Measurements from ENCODE around the gene TMEM163. TPM values are rescaled to one million over a fixed set of nuclear protein-coding genes. Genes with fewer than 3 reads are reported as not detected.

The TMEM163 gene
- total and polyA plus RNA-seq, 2 of the 13 experiments (the other 11 are each of a cell fraction or from before 2014, with no cell fraction given): 0.05 TPM; not detected in 1

DNA sequence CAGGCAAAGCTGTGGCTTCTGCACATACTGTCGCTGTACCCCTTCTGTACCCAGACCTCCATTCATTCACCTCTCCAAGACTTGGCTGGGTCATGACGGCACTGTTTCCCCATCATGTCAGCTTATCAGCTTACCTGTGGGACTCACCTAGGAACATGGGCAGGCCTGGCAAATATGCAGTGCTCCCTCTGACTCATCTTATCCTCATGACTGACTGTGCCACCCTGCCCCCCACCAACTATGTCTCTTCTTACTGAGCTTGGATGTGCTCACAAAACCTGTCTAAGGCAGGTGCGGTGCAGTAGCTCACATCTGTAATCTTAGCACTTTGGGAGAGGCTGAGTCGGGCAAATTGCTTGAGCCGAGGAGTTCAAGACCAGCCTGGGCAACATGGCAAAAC lies 312.5 kb downstream of the TMEM163 start:
- ATAC-seq (no peak), DNase-seq (ENCODE audit: low spot score) (no peak), FAIRE-seq (no peak)
- H3K9ac ChIP-seq (ENCODE audit: insufficient read depth, low read depth, low read length): no peak overlapping the region
- H3K27me3 ChIP-seq (ENCODE audit: control insufficient read depth in 1 of 2, insufficient read depth in 2 of 2, low read length in 2 of 2): no peaks in the 10 kb centered on the region
- H2AFZ ChIP-seq (ENCODE audit: low read length): no peak overlapping the region
- H3K4me2 ChIP-seq (ENCODE audit: low read depth, low read length): no peak overlapping the region
- intact Hi-C loops (cut with micrococcal nuclease; ENCODE audit: unreplicated experiment) (no loop called here), in situ Hi-C loops (cut with HindIII; ENCODE audit: extremely low pct_ligation_motif_present, low pct_unique_long_range_greater_than_20kb) (no loop called here)
- WGBS (ENCODE audit: low lambda C conversion rate): 96% methylated on average over 5 of the region's 5 CpGs
- BruUV-seq (replicated peaks): no TSS peak
- no peaks in the 10 kb centered on the region for H3K9me3 ChIP-seq (ENCODE audit: low read length)
- ChIA-PET POLR2A (no interaction called here), CTCF (ENCODE audit: low intra/inter-chr PET ratio, low total read pairs) (no interaction called here)
- TF ChIP-seq ZNF614 (CRISPR knock-in tag; IDR thresholded peaks at IDR 0.05; ENCODE audit: borderline replicate concordance): no peak
- peaks cover 5% of the 10 kb centered on the region for H3K79me2 ChIP-seq (ENCODE audit: insufficient read depth, low read length)
- H3K27ac ChIP-seq (ENCODE audit: extremely low read length, insufficient read depth, low read length): no peak overlapping the region
- H3K36me3 ChIP-seq (replicated peaks in 1 of 2; ENCODE audit: control insufficient read depth in 1 of 2, insufficient read depth in 2 of 2, low read length in 2 of 2): peaks cover 8 to 46% of the 10 kb centered on the region in 2 experiments
- no peaks in the 10 kb centered on the region for H4K20me1 ChIP-seq (ENCODE audit: insufficient read depth, low read length)
- peaks cover 38% of the 10 kb centered on the region for H3K4me1 ChIP-seq (ENCODE audit: insufficient read depth, low read length)
- no peak overlapping the region for H3K4me3 ChIP-seq (replicated peaks in 1 of 3; ENCODE audit: insufficient read depth in 1 of 3, low read depth in 2 of 3, low read length in 3 of 3)

Other genes with a start within 250 kb of the TMEM163 start
- not detected in 2 replicates for gene ACMSD, start 119.6 kb upstream of the TMEM163 start, total RNA-seq (2016; rRNA removed; fragmentation: Illumina TruSeq; extraction: Trizol)
- gene ACMSD, start 119.6 kb upstream of the TMEM163 start, polyA plus RNA-seq (2011; rRNA removed): 0.05 TPM in 1 of 2 replicates, not detected in the other
- gene CCNT2, start 199.8 kb upstream of the TMEM163 start, total RNA-seq (2016; rRNA removed; fragmentation: Illumina TruSeq; extraction: Trizol): 31.2 and 34.4 TPM in 2 replicates
- gene CCNT2, start 199.8 kb upstream of the TMEM163 start, polyA plus RNA-seq (2011; rRNA removed): 20.5 and 22.1 TPM in 2 replicates

Data from HepG2 (cell line).